ENCODE data around the gene KRTAP5-2.
"Not testable (repeated sequence)": the region's sequence is repeated elsewhere in the genome, so short reads cannot be mapped to it uniquely, and the experiment has no call there.

The KRTAP5-2 gene

GRCh38 chr11:1597994-1598380 is at the start of gene KRTAP5-2:
Gene KRTAP5-2, minus strand, starts transcription at chr11:1598294. Its CDS starts 44 bp downstream, at chr11:1598250.
- no peak for DNase-seq

- DNase-seq, result not testable (repeated sequence)
Measured at GRCh38 chr11:1646540-1646939, 48.4 kb upstream of the KRTAP5-2 start.

- DNase-seq, result no peak
Measured at GRCh38 chr11:1645357-1645821, 47.3 kb upstream of the KRTAP5-2 start.

GRCh38 chr11:1644601-1645356 is 46.7 kb upstream of the KRTAP5-2 start:
- no peak for DNase-seq

- DNase-seq, result no peak
Measured at GRCh38 chr11:1643146-1643690, 45.1 kb upstream of the KRTAP5-2 start.

- DNase-seq, result no peak
Measured at GRCh38 chr11:1642288-1643145, 44.4 kb upstream of the KRTAP5-2 start.

GRCh38 chr11:1641096-1641495 is 43.0 kb upstream of the KRTAP5-2 start:
- no peak for DNase-seq

GRCh38 chr11:1640076-1640946 is 42.2 kb upstream of the KRTAP5-2 start:
- no peak for DNase-seq

GRCh38 chr11:1639666-1640065 is 41.6 kb upstream of the KRTAP5-2 start:
- no peak for DNase-seq

GRCh38 chr11:1639102-1639620 is 41.1 kb upstream of the KRTAP5-2 start:
- DNase-seq, result no peak

GRCh38 chr11:1638344-1638743 is 40.2 kb upstream of the KRTAP5-2 start:
- DNase-seq, result no peak

- no peak for DNase-seq
Measured at GRCh38 chr11:1637628-1638027, 39.5 kb upstream of the KRTAP5-2 start.

GRCh38 chr11:1636291-1636950 is 38.3 kb upstream of the KRTAP5-2 start:
- DNase-seq, result no peak

GRCh38 chr11:1633864-1634263 is 35.8 kb upstream of the KRTAP5-2 start:
- no peak for DNase-seq

- DNase-seq, result no peak
Measured at GRCh38 chr11:1632053-1632714, 34.1 kb upstream of the KRTAP5-2 start.

- no peak for DNase-seq
Measured at GRCh38 chr11:1631066-1631568, 33.0 kb upstream of the KRTAP5-2 start.

- DNase-seq, result no peak
Measured at GRCh38 chr11:1630271-1630670, 32.2 kb upstream of the KRTAP5-2 start.

- no peak for DNase-seq
Measured at GRCh38 chr11:1629326-1630185, 31.5 kb upstream of the KRTAP5-2 start, which contains the start of gene KRTAP5-5. Gene KRTAP5-5, plus strand, starts transcription at chr11:1629775. Its CDS starts 66 bp downstream, at chr11:1629841.

GRCh38 chr11:1628506-1629325 is 30.6 kb upstream of the KRTAP5-2 start:
- no peak for DNase-seq

Data from GDM1 (cell line).